Caco-2 (cell line): Measurements from ENCODE around the gene MAST4. TPM values are rescaled to one million over a fixed set of nuclear protein-coding genes. Genes with fewer than 3 reads are reported as not detected.

Source experiments
- BruUV-seq: library from RNA; stranded (reverse); fragments of 400-500 nt; replicated peaks from 2 replicates; lab custom pipeline; 2021; lab: Mats Ljungman, UMichigan
- CTCF ChIA-PET: fragments of 300-600 bp; sonication (Branson Sonifier 250); formaldehyde crosslinking; loops from one replicate; lab custom pipeline; 2022; ENCODE audit warnings: antibody characterized with exemption; lab: Charles Lee
- POLR2A ChIA-PET: fragments of 300-600 bp; sonication (Branson Sonifier 250); formaldehyde crosslinking; loops from one replicate; lab custom pipeline; 2022; ENCODE audit warnings: antibody characterized with exemption; lab: Charles Lee
- DNase-seq, 2 experiments: peaks; one replicate each; pipeline versions ENCODE4 v3.0.0 to v3.0.0-alpha.2; 2020 to 2022
- H3K27me3 ChIP-seq: replicated peaks from 2 replicates; pipeline ENCODE4 v1.6.0; 2011; ENCODE audit warnings: low read length; ENCODE audit not compliant: control insufficient read depth, insufficient read depth
- H3K36me3 ChIP-seq: 2 replicates; pipeline ENCODE4 v1.5.1; 2011; ENCODE audit warnings: low read length; ENCODE audit not compliant: control insufficient read depth, insufficient read depth
- H3K4me1 ChIP-seq: fragments of 250-450 bp; sonication (Bioruptor Pico); 2 replicates; pipeline ENCODE4 v1.5.1; 2020; ENCODE audit warnings: mild to moderate bottlenecking
- H3K4me3 ChIP-seq: 2 replicates; pipeline ENCODE4 v1.5.1; 2011; ENCODE audit warnings: low read depth, mild to moderate bottlenecking, control low read depth, low read length
- H3K9me3 ChIP-seq: fragments of 250-450 bp; sonication (Bioruptor Pico); 2 replicates; pipeline ENCODE4 v1.5.1; 2020; ENCODE audit warnings: mild to moderate bottlenecking, moderate library complexity
- H3K27ac Mint-ChIP-seq: one replicate; pipeline ENCODE4 v1.8.0; 2022; ENCODE audit warnings: mixed read lengths; ENCODE audit not compliant: unreplicated experiment
- H3K27me3 Mint-ChIP-seq: one replicate; pipeline ENCODE4 v1.8.0; 2022; ENCODE audit warnings: mixed read lengths; ENCODE audit not compliant: insufficient read depth, unreplicated experiment
- H3K36me3 Mint-ChIP-seq: one replicate; pipeline ENCODE4 v1.8.0; 2022; ENCODE audit warnings: mild to moderate bottlenecking, mixed read lengths; ENCODE audit not compliant: insufficient read depth, unreplicated experiment
- H3K4me1 Mint-ChIP-seq: one replicate; pipeline ENCODE4 v1.8.0; 2022; ENCODE audit warnings: low read depth, mixed read lengths; ENCODE audit not compliant: unreplicated experiment
- H3K4me3 Mint-ChIP-seq: one replicate; pipeline ENCODE4 v1.8.0; 2022; ENCODE audit warnings: mild to moderate bottlenecking, moderate library complexity, mixed read lengths; ENCODE audit not compliant: unreplicated experiment
- H3K9me3 Mint-ChIP-seq: one replicate; pipeline ENCODE4 v1.8.0; 2022; ENCODE audit warnings: mixed read lengths; ENCODE audit not compliant: unreplicated experiment
- intact Hi-C: fragments of 100-400 bp; cut with micrococcal nuclease; formaldehyde crosslinking; loops from one replicate; pipeline ENCODE4 v1.10.0; 2022; ENCODE audit not compliant: unreplicated experiment
- total RNA-seq: library from RNA; stranded (reverse); gene quantifications from 2 replicates; pipeline ENCODE4 v1.2.3, GENCODE V29; 2022
- TF ChIP-seq, protein P1 (sequence below), 2 experiments: fragments of 200-600 bp in 1 of 2; IDR thresholded peaks; 1 replicate in 1 of 2; 2 replicates in 1 of 2; pipeline versions ENCODE4 v1.5.1 to v1.8.0; 2011 to 2022; ENCODE audit warnings: antibody characterized with exemption in 1 of 2, control low read depth in 1 of 2, inconsistent platforms in 1 of 2, low read depth in 1 of 2, low read length in 1 of 2, mild to moderate bottlenecking in 1 of 2, moderate library complexity in 1 of 2; ENCODE audit not compliant: insufficient read depth in 1 of 2, severe bottlenecking in 1 of 2, unreplicated experiment in 1 of 2

The MAST4 gene
- total RNA-seq, 1 experiment from 2014 or later = 17.8 TPM

DNA sequence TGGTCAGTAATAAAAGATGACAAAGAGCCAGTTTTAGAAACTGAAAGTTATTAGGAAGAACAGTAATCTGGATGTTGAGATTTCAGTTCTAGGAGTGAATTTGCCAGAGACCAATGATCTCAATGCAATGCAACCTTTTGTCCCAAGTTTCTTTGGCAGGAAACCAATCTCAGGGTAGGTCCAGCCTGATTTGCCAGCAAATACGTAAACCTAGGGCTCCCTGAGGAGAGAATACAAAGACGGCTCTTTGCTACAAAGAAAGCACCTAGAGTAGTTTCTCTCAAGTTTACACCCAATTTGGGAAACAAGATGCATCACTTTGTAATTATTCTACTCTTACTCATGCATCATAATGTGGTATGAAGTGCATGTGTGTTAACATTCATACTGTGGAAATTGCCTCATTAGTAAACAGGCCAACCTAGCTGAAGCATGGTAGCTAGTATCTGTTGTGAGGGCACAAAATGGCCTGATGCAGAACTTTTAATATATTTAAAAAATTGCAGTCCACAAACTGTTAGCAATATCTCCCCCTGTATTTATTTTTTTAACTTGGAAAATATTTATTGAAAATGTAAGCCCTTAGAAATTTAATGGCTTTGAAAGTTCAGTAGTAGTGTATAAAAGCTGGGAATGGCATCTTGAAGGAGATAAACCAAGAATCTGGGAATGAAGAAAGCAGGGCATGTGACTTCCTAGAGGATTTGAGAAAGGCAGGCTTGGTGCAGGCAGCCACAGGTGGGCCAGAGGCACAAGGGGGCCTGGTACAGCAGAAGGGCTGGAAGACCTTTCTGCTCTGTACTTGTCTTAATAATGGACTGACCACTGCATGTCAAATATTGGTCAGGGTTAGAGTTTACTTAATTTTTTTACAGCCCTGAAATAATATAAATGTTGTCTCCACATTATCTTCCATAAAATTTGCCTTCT, 59.5 kb downstream of the MAST4 start:
- Histone ChIP-seq H3K4me3 (no peak overlapping the region), H3K4me1 (no peaks in the 10 kb centered on the region), H3K9me3 (no peaks in the 10 kb centered on the region), H3K27me3 (no peaks in the 10 kb centered on the region; the same call in 1 of the 2 replicates), H3K36me3 (no peaks in the 10 kb centered on the region)
- H3K27me3 Mint-ChIP-seq = peaks cover 19% of the 10 kb centered on the region
- intact Hi-C loops = no loop called here
- no peak for DNase-seq
- POLR2A ChIA-PET = no interaction called here
- H3K4me3 Mint-ChIP-seq = no peak overlapping the region
- H3K36me3 Mint-ChIP-seq = peaks cover 5% of the 10 kb centered on the region
- CTCF ChIA-PET = no interaction called here
- no TSS peak for BruUV-seq
- TF ChIP-seq, protein P1, sequence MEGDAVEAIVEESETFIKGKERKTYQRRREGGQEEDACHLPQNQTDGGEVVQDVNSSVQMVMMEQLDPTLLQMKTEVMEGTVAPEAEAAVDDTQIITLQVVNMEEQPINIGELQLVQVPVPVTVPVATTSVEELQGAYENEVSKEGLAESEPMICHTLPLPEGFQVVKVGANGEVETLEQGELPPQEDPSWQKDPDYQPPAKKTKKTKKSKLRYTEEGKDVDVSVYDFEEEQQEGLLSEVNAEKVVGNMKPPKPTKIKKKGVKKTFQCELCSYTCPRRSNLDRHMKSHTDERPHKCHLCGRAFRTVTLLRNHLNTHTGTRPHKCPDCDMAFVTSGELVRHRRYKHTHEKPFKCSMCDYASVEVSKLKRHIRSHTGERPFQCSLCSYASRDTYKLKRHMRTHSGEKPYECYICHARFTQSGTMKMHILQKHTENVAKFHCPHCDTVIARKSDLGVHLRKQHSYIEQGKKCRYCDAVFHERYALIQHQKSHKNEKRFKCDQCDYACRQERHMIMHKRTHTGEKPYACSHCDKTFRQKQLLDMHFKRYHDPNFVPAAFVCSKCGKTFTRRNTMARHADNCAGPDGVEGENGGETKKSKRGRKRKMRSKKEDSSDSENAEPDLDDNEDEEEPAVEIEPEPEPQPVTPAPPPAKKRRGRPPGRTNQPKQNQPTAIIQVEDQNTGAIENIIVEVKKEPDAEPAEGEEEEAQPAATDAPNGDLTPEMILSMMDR (IDR thresholded peaks at IDR 0.05; ENCODE audit: insufficient read depth in 1 of 2, low read depth in 1 of 2, low read length in 1 of 2, severe bottlenecking in 1 of 2, unreplicated experiment in 1 of 2) = no peak
- no peak overlapping the region for H3K27ac Mint-ChIP-seq
- H3K9me3 Mint-ChIP-seq = no peaks in the 10 kb centered on the region
- H3K4me1 Mint-ChIP-seq = no peaks in the 10 kb centered on the region

DNA sequence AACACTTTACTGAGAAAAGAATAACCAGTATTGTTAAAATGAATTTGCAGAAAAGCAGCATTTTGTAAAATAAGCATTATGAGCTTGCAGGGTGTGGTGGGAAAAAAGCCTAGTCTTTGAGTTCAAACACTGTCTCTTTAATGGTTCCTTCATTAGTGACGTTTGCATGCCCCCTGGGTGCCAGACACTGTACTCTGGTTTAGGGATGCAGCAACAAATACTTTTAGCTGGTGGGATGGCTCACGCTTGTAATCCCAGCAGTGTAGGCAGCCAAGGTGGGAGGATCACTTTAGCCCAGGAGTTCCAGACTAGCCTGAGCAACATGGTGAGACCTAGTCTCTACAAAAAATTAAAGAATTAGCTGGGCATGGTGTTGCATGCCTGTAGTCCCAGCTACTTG, 62.3 kb downstream of the MAST4 start:
- TF ChIP-seq, protein P1 (IDR thresholded peaks at IDR 0.05; ENCODE audit: insufficient read depth in 1 of 2, low read depth in 1 of 2, low read length in 1 of 2, severe bottlenecking in 1 of 2, unreplicated experiment in 1 of 2) = no peak
- H3K36me3 ChIP-seq = no peaks in the 10 kb centered on the region
- Mint-ChIP-seq H3K4me3 (no peak overlapping the region), H3K4me1 (no peaks in the 10 kb centered on the region), H3K9me3 (no peaks in the 10 kb centered on the region), H3K27me3 (peaks cover 15% of the 10 kb centered on the region), H3K36me3 (peaks cover 5% of the 10 kb centered on the region), H3K27ac (no peak overlapping the region)
- no peak for DNase-seq
- no peaks in the 10 kb centered on the region for H3K9me3 ChIP-seq
- POLR2A ChIA-PET = no interaction called here
- no peaks in the 10 kb centered on the region; the same call in 1 of the 2 replicates for H3K27me3 ChIP-seq
- no peak overlapping the region for H3K4me3 ChIP-seq
- CTCF ChIA-PET = no interaction called here
- no TSS peak for BruUV-seq
- intact Hi-C loops = no loop called here
- H3K4me1 ChIP-seq = no peaks in the 10 kb centered on the region

DNA sequence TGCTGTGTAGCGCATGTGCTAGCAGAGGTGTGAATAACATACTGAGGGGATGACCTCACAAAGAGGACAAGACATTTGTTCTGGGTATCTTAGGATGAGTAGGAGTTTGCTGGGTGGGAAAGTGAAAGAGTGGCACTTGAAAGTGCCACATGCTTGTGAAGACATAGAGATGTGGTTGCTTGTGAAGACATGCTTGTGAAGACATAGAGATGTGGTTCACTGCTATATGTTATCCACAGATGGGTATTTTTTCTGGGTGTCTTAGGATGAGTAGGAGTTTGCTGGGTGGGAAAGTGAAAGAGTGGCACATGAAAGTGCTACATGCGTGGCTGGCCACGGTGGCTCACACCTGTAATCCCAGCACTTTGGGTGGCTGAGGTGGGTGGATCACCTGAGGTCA, 63.6 kb downstream of the MAST4 start:
- no peaks in the 10 kb centered on the region for H3K9me3 ChIP-seq
- TF ChIP-seq, protein P1 (IDR thresholded peaks at IDR 0.05; ENCODE audit: insufficient read depth in 1 of 2, low read depth in 1 of 2, low read length in 1 of 2, severe bottlenecking in 1 of 2, unreplicated experiment in 1 of 2) = no peak
- no TSS peak for BruUV-seq
- no peaks in the 10 kb centered on the region for H3K36me3 ChIP-seq
- H3K36me3 Mint-ChIP-seq = peaks cover 5% of the 10 kb centered on the region
- POLR2A ChIA-PET = no interaction called here
- H3K27ac Mint-ChIP-seq = no peak overlapping the region
- no peak overlapping the region for H3K4me3 ChIP-seq
- H3K27me3 Mint-ChIP-seq = peaks cover 16% of the 10 kb centered on the region
- H3K4me3 Mint-ChIP-seq = no peak overlapping the region
- H3K4me1 Mint-ChIP-seq = no peaks in the 10 kb centered on the region
- H3K4me1 ChIP-seq = no peaks in the 10 kb centered on the region
- no peaks in the 10 kb centered on the region; the same call in 1 of the 2 replicates for H3K27me3 ChIP-seq
- no peak for DNase-seq
- intact Hi-C loops = no loop called here
- H3K9me3 Mint-ChIP-seq = no peaks in the 10 kb centered on the region
- CTCF ChIA-PET = no interaction called here
